Spinal cord (tissue), 10 donors: ENCODE data around the gene AMER3. TPM values are rescaled to one million over a fixed set of nuclear protein-coding genes. Genes with fewer than 3 reads are reported as not detected.

Source experiments
- DNase-seq, 6 donors: peaks; one replicate each; pipeline versions ENCODE4 v3.0.0 to v3.0.0-alpha.2; 2013 to 2015; ENCODE audit warnings: low spot score in 6 of 6, low read depth in 4 of 6
- H3K27ac ChIP-seq: one replicate; pipeline ENCODE4 v1.5.1; 2013; ENCODE audit warnings: low read depth, low read length, control low read depth
- H3K27me3 ChIP-seq: one replicate; pipeline ENCODE4 v1.6.1; 2013; ENCODE audit warnings: low read length; ENCODE audit not compliant: control insufficient read depth, insufficient read depth
- H3K36me3 ChIP-seq: one replicate; pipeline ENCODE4 v1.6.1; 2013; ENCODE audit warnings: low read length; ENCODE audit not compliant: control insufficient read depth, insufficient read depth
- H3K4me1 ChIP-seq: one replicate; pipeline ENCODE4 v1.6.1; 2013; ENCODE audit warnings: low read length; ENCODE audit not compliant: control insufficient read depth, insufficient read depth
- H3K4me3 ChIP-seq: one replicate; pipeline ENCODE4 v1.5.1; 2013; ENCODE audit warnings: low read depth, low read length, control low read depth
- H3K9me3 ChIP-seq: one replicate; pipeline ENCODE4 v1.6.1; 2013; ENCODE audit warnings: low read length; ENCODE audit not compliant: control insufficient read depth, insufficient read depth
- WGBS: methylation state at CpG from one replicate; pipeline ENCODE4 v1.1.5; 2013; ENCODE audit warnings: missing lambda C conversion rate; ENCODE audit not compliant: insufficient coverage; 5-methylcytosine and 5-hydroxymethylcytosine counted together
- polyA plus RNA-seq, 2 donors: library from polyadenylated mRNA; unstranded; fragments of 120-200 nt; gene quantifications; one replicate each; pipeline ENCODE4 v1.2.1, GENCODE V29; 2013; ENCODE audit not compliant: insufficient read length in 2 of 2
- total RNA-seq, 2 donors: library from RNA; depleted of rRNA in 1 of 2; stranded (reverse); fragments of 120-200 nt in 1 of 2; fragments of >200 nt in 1 of 2; gene quantifications; one replicate each; pipeline versions ENCODE4 v1.2.3 to v1.2.4, GENCODE V29; 2013 to 2014
- donor health status: healthy.

The AMER3 gene
- total and polyA plus RNA-seq, 4 donors, result 4.5 to 11.4 (median 11.2) TPM

DNA sequence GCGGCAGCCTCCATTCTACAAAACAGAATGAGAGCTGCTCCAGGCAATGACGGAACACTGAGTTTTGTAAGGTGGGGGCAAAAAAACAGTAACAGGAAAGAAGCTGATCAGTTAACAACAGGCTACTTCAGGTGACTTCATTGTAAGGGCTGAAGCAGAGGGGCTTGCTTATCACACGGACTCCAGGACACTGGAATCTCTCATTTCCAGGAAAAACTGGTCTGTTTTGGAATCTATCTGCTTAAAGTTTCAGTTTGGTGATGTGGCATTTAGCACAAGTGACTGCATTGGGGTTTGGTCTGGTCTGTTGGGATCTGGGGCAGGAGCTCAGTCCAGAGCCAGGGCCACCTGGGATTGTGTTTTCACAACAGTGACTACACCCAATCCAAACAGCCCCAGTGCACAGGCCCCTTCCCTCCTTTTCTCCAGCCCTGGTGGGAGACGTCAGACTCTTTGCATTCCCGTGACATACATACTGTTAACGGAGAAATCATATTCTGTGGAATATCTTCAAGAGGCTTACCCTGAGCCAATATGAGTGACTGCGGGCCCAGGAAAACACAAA is 14.1 kb downstream of the AMER3 start:
- 72% methylated on average over 3 of the region's 7 CpGs for WGBS
- no peaks in the 10 kb centered on the region for H3K4me1 ChIP-seq
- no peak overlapping the region for H3K27ac ChIP-seq
- no peaks in the 10 kb centered on the region for H3K27me3 ChIP-seq
- H3K4me3 ChIP-seq, result no peak overlapping the region
- no peak for DNase-seq
- no peaks in the 10 kb centered on the region for H3K9me3 ChIP-seq
- H3K36me3 ChIP-seq, result peaks cover 11% of the 10 kb centered on the region

DNA sequence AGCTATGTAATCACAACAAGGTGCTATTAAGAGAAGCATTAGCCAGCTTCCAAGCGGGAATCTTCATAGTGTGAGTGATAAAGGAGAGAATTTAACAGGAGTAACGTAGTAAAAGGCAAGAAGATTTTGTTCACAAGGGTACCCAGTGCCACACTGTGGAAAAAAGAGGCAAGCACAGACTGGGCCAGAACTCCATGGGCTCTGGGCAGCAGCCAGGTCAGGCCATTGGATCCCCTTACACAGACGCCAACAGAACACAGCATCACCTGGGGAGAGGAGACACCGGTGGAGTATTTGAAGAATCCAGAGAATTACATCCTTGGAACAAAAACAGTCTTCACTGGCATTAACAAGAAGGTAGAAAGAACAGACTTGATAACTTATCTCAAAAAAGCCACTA is 21.2 kb downstream of the AMER3 start:
- DNase-seq, result peak in 2 of 6 donors; percentile 25 to 38
- Histone ChIP-seq H3K27me3 (no peaks in the 10 kb centered on the region), H3K4me1 (no peaks in the 10 kb centered on the region), H3K4me3 (no peak overlapping the region), H3K27ac (no peak overlapping the region), H3K9me3 (no peaks in the 10 kb centered on the region), H3K36me3 (no peaks in the 10 kb centered on the region)
- 40% methylated on average over 1 of the region's 4 CpGs for WGBS

DNA sequence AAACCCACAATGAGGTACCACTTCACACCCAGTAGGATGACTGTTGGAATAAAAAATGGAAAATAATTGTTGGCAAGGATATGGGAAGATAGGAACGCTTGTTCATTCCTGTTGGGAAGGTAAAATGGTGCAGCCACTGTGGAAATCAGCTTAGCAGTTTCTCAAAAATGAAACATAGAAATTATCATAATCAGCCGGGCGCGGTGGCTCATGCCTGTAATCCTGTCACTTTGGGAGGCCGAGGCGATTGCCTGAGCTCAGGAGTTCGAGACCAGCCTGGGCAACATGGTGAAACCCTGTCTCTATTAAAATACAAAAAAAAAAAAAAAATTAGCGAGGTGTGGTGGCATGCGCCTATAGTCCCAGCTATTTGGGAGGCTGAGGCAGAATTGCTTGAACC is 23.4 kb downstream of the AMER3 start:
- no peak overlapping the region for H3K4me3 ChIP-seq
- no peaks in the 10 kb centered on the region for H3K9me3 ChIP-seq
- no peaks in the 10 kb centered on the region for H3K36me3 ChIP-seq
- no peak for DNase-seq
- no peaks in the 10 kb centered on the region for H3K27me3 ChIP-seq
- 80% methylated on average over 5 of the region's 9 CpGs for WGBS
- no peaks in the 10 kb centered on the region for H3K4me1 ChIP-seq
- no peak overlapping the region for H3K27ac ChIP-seq

DNA sequence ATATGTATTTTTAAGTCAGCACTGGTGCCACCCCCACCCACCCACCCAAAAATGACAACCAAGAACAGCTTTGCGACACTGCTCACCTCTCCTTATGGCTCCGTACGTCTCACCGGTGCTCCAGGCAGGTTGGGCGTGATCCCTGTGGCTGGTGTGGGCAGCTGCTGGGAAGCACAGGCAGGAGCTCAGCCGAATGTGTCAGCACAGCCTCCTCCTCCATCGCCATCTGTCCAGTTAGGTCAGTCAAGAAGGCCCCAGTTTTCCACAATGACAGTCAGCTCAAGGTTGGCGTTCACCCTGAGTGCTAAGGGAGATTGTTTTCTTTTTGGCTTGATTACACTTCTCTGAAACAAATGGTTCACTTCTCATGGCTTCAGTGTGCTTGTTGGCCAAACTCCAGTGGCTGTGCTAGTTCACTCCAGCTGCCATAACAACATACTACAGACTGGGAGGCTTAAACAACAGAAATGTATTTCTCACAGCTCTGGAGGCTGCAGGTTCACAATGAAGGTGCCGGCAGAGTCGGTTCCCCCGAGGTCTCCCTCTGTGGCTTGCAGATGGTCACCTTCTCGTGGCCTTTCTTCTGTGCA is 30.2 kb downstream of the AMER3 start:
- DNase-seq, result peak in 2 of 6 donors; percentile 18 to 31
- H3K27ac ChIP-seq, result no peak overlapping the region
- 63% methylated on average over 10 of the region's 12 CpGs for WGBS

DNA sequence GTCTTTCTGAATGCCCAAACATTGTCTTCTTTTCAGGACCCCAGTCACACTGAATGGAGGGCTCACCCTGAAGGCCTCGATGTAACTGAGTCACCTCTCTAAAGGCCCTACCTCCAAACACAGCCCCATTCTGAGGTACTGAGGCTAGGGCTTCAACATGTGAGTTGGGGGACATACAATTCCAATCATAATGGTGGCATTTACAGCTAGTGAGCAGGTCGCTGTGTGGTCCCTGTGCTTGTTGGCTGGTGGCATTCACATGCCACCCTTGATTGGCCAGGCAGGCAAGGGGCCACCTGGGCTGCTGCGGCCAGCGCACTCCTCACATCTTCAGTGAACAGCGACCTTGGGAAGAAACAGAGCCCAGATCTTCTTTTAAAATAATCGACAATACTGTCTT is 30.7 kb downstream of the AMER3 start:
- DNase-seq, result no peak
- no peaks in the 10 kb centered on the region for H3K9me3 ChIP-seq
- no peaks in the 10 kb centered on the region for H3K4me1 ChIP-seq
- no peaks in the 10 kb centered on the region for H3K27me3 ChIP-seq
- H3K36me3 ChIP-seq, result no peaks in the 10 kb centered on the region
- WGBS, result 95% methylated on average over 4 of the region's 6 CpGs
- no peak overlapping the region for H3K4me3 ChIP-seq
- no peak overlapping the region for H3K27ac ChIP-seq

More for the DNA sequence above, 30.2 kb downstream of the AMER3 start:
- no peaks in the 10 kb centered on the region for H3K27me3 ChIP-seq
- no peak overlapping the region for H3K4me3 ChIP-seq
- no peaks in the 10 kb centered on the region for H3K4me1 ChIP-seq
- no peaks in the 10 kb centered on the region for H3K36me3 ChIP-seq
- H3K9me3 ChIP-seq, result no peaks in the 10 kb centered on the region

DNA sequence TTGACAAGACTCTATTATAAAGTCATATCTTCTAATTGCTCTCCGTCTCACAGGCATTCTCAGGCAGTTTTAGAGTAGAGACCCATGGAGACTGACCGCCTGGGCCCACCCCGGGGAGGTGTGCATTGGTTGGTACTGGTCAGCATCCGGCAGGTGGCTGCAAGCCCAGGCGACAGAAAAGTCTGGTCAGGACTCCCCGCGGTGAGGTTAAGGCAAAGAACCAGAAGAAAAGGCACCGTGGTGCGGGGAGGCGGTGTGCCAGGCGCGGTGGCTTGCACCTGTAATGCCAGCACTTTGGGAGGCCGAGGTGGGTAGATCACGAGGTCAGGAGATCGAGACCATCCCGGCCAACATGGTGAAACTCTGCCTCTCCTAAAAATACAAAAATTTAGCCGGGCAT is 32.5 kb downstream of the AMER3 start:
- Histone ChIP-seq H3K4me1 (no peaks in the 10 kb centered on the region), H3K27ac (no peak overlapping the region), H3K36me3 (no peaks in the 10 kb centered on the region), H3K4me3 (no peak overlapping the region), H3K9me3 (no peaks in the 10 kb centered on the region), H3K27me3 (no peaks in the 10 kb centered on the region)
- WGBS, result 94% methylated on average over 16 of the region's 17 CpGs
- DNase-seq, result no peak

DNA sequence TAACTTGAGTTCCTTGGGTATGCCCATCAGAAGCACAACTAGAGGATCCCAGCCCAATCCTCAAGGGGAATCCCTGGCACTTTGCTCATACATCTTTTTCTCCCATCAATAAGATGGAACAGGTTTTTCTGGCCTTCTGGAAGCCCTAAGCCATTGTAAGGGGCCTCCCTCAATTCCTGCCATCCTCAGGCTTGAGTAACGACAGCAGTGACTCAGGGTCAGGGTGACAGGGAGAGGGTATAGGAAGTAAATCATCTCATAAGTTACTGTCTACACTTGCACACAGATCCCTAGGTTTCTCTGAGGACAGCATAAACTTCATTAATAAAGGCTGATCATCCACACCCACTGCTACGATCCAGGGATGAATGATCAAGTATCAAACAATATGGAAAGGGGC is 35.0 kb downstream of the AMER3 start:
- H3K27ac ChIP-seq, result no peak overlapping the region

DNA sequence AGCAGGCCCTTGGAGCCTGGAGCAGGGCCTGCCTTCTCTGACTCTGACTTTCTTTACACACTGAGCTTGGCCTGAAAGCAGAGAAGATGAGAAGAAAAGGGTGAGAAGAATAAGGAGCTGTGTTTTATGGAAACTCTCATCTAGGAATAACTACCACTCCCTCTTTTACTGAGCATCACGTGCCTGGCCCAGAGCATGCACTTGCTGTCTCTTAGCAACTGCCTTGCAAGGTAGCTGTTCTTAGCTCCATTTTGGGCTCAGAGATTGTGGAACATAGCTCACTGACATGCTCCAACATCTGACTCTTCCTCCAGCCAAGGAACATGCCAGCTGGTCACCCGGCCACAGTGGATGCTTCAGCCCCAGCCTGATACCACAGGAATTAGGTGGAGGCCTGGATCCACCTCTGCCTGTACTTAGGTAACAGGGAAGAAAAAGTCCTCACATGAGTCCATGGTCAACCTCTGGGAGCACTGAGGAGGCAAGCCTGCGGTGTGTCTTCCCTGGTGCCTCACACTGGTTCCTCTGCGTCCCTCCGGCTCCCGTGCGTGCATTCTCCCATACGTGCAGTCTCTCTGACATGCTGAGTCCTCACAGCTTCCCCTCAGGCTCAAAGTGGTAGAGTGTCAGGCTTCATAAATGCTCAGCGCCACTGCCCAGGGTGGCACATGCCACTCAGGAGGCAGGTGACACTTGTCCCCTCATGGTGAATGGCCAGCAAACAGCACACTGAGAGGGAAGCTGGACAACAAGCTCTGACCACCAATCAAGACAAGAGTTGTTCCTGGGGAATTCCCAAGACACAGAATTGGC is 35.7 kb downstream of the AMER3 start:
- no peaks in the 10 kb centered on the region for H3K9me3 ChIP-seq
- no peak overlapping the region for H3K27ac ChIP-seq
- DNase-seq, result no peak
- H3K36me3 ChIP-seq, result no peaks in the 10 kb centered on the region
- H3K4me1 ChIP-seq, result no peaks in the 10 kb centered on the region
- no peak overlapping the region for H3K4me3 ChIP-seq
- WGBS, result 89% methylated on average over 9 of the region's 9 CpGs
- no peaks in the 10 kb centered on the region for H3K27me3 ChIP-seq

More for the DNA sequence above, 35.0 kb downstream of the AMER3 start:
- no peak for DNase-seq
- H3K4me3 ChIP-seq, result no peak overlapping the region
- H3K4me1 ChIP-seq, result no peaks in the 10 kb centered on the region
- no peaks in the 10 kb centered on the region for H3K27me3 ChIP-seq
- no peaks in the 10 kb centered on the region for H3K9me3 ChIP-seq
- WGBS, result no CpG with 5 or more reads among the region's 2 CpGs
- H3K36me3 ChIP-seq, result no peaks in the 10 kb centered on the region

DNA sequence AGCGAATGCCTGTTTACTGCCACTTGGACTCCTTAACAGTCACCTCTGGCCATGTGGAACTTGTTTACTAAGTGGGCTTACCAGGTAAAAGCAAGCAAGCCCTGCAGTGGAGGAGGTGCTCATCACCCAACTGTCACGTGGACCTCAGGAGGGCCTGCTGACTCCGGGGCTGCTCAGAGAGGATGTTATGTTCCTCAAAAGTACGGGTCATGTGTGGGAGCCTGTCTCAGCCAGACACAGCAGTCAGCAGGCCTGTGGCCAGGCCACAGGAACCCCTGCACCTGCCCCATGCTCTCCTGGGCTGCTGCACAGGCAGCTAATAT is 36.2 kb downstream of the AMER3 start:
- H3K27me3 ChIP-seq, result no peaks in the 10 kb centered on the region
- H3K4me3 ChIP-seq, result no peak overlapping the region
- no peaks in the 10 kb centered on the region for H3K36me3 ChIP-seq
- no peak overlapping the region for H3K27ac ChIP-seq
- no peaks in the 10 kb centered on the region for H3K4me1 ChIP-seq
- WGBS, result 63% methylated on average over 4 of the region's 4 CpGs
- H3K9me3 ChIP-seq, result no peaks in the 10 kb centered on the region
- no peak for DNase-seq

DNA sequence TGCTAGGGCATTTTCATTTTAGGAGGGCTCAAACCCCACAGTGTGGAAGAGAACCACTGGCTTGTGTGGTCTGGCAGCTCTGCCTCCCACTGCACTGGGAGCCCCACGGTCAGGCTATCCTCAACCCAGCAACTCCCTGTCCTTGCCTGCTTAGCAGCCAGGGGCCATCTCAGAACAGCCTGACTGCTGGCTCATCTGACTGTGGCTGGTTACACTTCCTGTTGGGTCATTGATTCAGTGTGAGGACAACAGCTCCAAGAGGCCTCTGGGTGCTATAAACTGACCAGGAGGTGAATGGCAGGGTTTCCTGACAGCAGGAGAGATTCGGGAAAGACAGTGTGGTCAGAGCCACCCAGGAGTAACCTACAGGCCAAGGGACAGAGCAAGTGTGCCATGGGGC is 40.1 kb downstream of the AMER3 start:
- Histone ChIP-seq H3K9me3 (no peaks in the 10 kb centered on the region), H3K27ac (no peak overlapping the region), H3K27me3 (no peaks in the 10 kb centered on the region), H3K4me3 (no peak overlapping the region), H3K36me3 (no peaks in the 10 kb centered on the region), H3K4me1 (peaks cover 19% of the 10 kb centered on the region)
- 57% methylated on average over 2 of the region's 2 CpGs for WGBS
- DNase-seq, result no peak
